PC-3 (cell line): Measurements from ENCODE around the gene MYH4.

ENCODE experiments used
- EZH2 ChIP-seq: fragments of 300-600 bp; sonication (generic); IDR thresholded peaks from one replicate; pipeline ENCODE4 v1.6.1; 2017; ENCODE audit warnings: antibody characterized with exemption, mild to moderate bottlenecking, low read length; ENCODE audit not compliant: unreplicated experiment
- EZH2phosphoT487 ChIP-seq: fragments of 300-600 bp; sonication (generic); IDR thresholded peaks from 2 replicates; pipeline ENCODE4 v1.6.1; 2018; ENCODE audit warnings: mild to moderate bottlenecking, antibody characterized with exemption, low read length, borderline replicate concordance
- TF ChIP-seq, protein P1 (sequence below): fragments of 300-600 bp; sonication (generic); conservative IDR thresholded peaks from 2 replicates; pipeline ENCODE4 v1.5.1; 2017; ENCODE audit warnings: antibody characterized with exemption, low read depth, mild to moderate bottlenecking, low read length

DNA sequence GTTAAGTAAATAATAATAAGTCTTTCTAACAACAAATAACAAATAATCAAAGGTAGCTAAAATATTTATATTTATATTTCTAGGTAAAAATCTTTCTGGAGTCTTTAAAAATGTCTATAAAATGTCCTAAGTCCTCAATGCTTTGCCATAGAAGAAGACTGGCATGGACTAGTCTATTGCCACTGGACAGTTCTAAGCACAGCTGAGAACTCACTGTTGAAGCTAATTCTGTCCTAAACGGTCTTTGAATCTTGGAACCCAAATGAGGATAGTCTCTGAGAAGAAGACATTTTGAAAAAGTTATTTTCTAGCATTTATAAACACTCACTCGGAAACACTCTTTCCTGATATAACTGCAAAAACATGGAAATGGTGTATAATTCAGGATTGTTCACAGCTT, 48.1 kb downstream of the MYH4 start:
- TF ChIP-seq, protein P1, sequence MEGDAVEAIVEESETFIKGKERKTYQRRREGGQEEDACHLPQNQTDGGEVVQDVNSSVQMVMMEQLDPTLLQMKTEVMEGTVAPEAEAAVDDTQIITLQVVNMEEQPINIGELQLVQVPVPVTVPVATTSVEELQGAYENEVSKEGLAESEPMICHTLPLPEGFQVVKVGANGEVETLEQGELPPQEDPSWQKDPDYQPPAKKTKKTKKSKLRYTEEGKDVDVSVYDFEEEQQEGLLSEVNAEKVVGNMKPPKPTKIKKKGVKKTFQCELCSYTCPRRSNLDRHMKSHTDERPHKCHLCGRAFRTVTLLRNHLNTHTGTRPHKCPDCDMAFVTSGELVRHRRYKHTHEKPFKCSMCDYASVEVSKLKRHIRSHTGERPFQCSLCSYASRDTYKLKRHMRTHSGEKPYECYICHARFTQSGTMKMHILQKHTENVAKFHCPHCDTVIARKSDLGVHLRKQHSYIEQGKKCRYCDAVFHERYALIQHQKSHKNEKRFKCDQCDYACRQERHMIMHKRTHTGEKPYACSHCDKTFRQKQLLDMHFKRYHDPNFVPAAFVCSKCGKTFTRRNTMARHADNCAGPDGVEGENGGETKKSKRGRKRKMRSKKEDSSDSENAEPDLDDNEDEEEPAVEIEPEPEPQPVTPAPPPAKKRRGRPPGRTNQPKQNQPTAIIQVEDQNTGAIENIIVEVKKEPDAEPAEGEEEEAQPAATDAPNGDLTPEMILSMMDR, result no peak
- TF ChIP-seq EZH2, result no peak
- TF ChIP-seq EZH2phosphoT487, result no peak
